Measurements from ENCODE around the gene EXOC6B.

Gene EXOC6B

DNA sequence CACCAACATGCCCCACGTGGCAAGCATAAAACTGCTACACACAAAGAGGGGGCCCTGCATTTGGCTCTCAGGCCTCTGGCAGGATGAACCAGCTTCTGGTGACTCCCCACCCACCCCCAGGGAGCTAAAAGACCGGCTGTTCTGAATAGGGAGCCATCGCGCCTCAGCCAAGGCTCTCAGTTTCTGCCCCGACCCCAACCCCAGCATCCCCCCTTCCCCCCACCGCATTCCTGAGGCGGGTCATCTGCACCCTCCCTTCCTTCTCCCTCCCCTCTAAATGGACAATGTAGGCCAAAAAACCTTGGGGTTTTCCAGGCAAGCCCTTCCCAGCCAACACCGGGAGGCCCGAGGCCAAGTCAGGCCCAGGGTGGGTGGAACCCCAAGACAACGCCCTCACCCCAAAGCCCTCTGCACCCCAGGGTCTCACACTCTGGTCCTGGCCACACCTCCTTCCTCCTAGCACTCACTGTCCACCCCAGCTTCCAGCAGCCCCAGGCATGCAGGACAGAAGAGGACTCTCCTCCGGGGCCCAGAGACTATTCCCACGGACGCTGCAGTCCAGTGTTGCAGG, 683.9 kb downstream of the EXOC6B start:
- Histone ChIP-seq H3K27ac (ENCODE audit: low read length) (no peak overlapping the region), H3K9me3 (ENCODE audit: insufficient read depth, low read depth, low read length) (0 out of 2 replicates have a peak, but pooled peaks cover 4% of the 10 kb centered on the region), H3K4me3 (ENCODE audit: low read length) (no peak overlapping the region), H3K27me3 (ENCODE audit: insufficient read depth, low read length) (peaks cover 94% of the 10 kb centered on the region), H3K4me1 (ENCODE audit: insufficient read depth, low read length) (peaks cover 11% of the 10 kb centered on the region; the same call in 1 of the 2 replicates), H3K36me3 (ENCODE audit: insufficient read depth, low read depth, low read length) (no peaks in the 10 kb centered on the region), H3K9ac (ENCODE audit: low read depth, low read length) (no peak overlapping the region)

DNA sequence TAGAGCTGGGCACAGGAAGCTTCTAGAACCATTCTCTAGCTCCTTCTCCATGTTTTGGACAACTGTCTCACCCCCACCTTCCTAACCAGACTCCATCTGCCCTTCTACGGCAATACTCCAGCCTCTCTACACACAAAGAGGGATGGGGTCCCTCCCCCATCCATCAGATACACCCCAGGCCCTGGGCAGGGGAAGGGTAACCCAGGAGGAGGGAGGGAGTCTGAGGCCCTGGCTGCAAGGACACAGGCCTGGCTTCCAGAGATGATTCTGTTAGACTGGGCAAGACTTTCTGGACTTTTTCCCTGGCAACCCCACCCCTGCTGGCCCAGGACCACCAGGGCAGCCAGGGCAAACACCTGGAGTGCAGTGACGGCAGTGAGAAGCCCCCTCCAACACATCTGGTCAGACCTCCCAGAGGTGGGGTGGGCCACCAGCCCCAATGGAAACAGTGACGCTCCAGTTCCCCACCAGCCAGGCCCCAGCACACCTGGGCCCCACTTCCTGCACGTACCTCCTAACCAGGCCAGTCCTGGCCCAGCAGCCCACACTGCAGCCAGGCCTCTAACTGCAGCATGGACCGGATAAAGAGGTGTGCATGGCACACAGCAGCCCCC, 684.7 kb downstream of the EXOC6B start:
- H3K9me3 ChIP-seq (ENCODE audit: insufficient read depth, low read depth, low read length) = no peaks in the 10 kb centered on the region
- H3K36me3 ChIP-seq (ENCODE audit: insufficient read depth, low read depth, low read length) = no peaks in the 10 kb centered on the region
- peaks cover 86% of the 10 kb centered on the region for H3K27me3 ChIP-seq (ENCODE audit: insufficient read depth, low read length)
- H3K9ac ChIP-seq (ENCODE audit: low read depth, low read length) = no peak overlapping the region; the same call in 1 of the 2 replicates
- H3K4me3 ChIP-seq (ENCODE audit: low read length) = no peak overlapping the region
- H3K27ac ChIP-seq (ENCODE audit: low read length) = no peak overlapping the region
- peaks cover 6% of the 10 kb centered on the region; the same call in 1 of the 2 replicates for H3K4me1 ChIP-seq (ENCODE audit: insufficient read depth, low read length)

DNA sequence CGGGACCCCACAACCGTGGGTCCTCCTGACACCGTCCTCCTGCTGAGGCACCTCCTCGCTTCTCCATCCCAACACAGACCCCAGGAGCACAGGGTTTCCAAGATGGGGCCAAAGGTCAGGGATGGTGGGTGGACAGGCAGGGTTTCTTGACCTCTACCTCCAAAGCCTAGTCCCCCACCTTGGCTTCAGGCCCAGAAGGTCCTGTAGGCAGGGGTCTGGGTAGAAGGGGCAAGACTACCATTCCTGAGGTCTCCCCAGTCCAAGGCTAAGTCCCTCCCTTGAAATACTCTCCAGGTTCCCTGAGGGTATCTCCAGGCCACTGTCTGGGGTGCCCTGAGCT, 685.2 kb downstream of the EXOC6B start:
- Histone ChIP-seq H3K4me1 (ENCODE audit: insufficient read depth, low read length) (peaks cover 6% of the 10 kb centered on the region; the same call in 1 of the 2 replicates), H3K9me3 (ENCODE audit: insufficient read depth, low read depth, low read length) (no peaks in the 10 kb centered on the region), H3K36me3 (ENCODE audit: insufficient read depth, low read depth, low read length) (no peaks in the 10 kb centered on the region), H3K27ac (ENCODE audit: low read length) (no peak overlapping the region), H3K9ac (ENCODE audit: low read depth, low read length) (no peak overlapping the region), H3K27me3 (ENCODE audit: insufficient read depth, low read length) (peaks cover 80% of the 10 kb centered on the region), H3K4me3 (ENCODE audit: low read length) (no peak overlapping the region)

DNA sequence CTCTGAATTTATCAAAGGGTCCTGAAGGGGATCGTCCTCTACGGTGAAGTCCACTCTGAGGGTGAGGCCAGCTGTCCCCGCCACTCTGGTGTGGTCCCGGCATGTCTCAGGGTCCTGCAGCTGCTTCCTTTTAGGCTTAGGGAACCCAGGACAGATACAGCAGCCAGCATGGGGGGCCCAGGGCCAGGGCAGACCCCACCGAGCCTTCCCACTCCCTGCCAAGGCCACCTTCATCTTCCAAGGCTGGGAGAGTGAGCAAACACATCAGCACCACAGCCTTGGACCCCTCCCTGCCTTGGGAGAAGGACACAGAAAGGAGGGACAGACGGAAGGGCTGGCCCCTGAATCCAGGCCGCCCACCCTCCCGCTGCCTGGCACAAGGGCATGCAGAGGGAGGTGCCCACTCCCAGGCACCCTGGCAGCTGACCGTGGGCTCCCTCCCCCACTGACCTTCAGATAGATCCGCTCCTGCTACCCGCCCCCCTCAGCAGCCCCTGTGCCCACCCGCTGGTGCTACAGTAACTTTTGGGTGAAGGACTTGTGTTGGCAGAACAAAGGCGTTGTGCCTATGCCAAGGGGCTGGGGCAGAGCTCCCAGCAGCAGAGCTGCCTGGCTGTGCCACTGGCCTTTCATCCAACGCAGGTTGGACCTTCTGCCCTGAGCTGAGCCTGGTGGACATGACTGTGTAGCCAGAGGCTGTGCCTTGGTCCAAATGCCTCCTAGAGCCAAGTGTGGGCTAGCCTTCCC, 685.8 kb downstream of the EXOC6B start:
- Histone ChIP-seq H3K36me3 (ENCODE audit: insufficient read depth, low read depth, low read length) (no peaks in the 10 kb centered on the region), H3K4me3 (ENCODE audit: low read length) (no peak overlapping the region), H3K27me3 (ENCODE audit: insufficient read depth, low read length) (peaks cover 75% of the 10 kb centered on the region), H3K9ac (ENCODE audit: low read depth, low read length) (no peak overlapping the region), H3K4me1 (ENCODE audit: insufficient read depth, low read length) (peaks cover 6% of the 10 kb centered on the region; the same call in 1 of the 2 replicates), H3K27ac (ENCODE audit: low read length) (no peak overlapping the region), H3K9me3 (ENCODE audit: insufficient read depth, low read depth, low read length) (no peaks in the 10 kb centered on the region)

DNA sequence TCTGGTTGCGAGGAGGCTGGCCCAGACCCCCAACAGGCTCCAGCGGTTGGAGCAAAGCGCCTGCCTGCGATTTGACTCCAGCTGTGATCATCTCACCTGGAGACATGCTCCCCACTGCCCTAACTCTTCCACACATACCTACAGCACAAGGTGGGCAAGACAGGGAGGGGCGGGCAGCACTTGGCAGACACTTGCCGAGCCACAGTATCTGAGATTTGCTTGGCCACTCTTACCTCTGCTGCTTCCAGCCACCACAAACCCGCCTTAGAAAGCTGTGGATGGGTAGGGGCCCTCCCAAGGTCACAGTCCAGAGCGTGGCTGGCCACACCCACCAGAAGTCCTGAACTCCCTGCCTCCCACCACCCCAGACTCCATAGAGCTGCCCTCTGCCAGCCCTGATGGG, 686.4 kb downstream of the EXOC6B start:
- Histone ChIP-seq H3K27ac (ENCODE audit: low read length) (no peak overlapping the region), H3K27me3 (ENCODE audit: insufficient read depth, low read length) (peaks cover 69% of the 10 kb centered on the region), H3K9ac (ENCODE audit: low read depth, low read length) (no peak overlapping the region), H3K36me3 (ENCODE audit: insufficient read depth, low read depth, low read length) (no peaks in the 10 kb centered on the region), H3K4me1 (ENCODE audit: insufficient read depth, low read length) (peaks cover 6% of the 10 kb centered on the region; the same call in 1 of the 2 replicates), H3K9me3 (ENCODE audit: insufficient read depth, low read depth, low read length) (no peaks in the 10 kb centered on the region), H3K4me3 (ENCODE audit: low read length) (no peak overlapping the region)

DNA sequence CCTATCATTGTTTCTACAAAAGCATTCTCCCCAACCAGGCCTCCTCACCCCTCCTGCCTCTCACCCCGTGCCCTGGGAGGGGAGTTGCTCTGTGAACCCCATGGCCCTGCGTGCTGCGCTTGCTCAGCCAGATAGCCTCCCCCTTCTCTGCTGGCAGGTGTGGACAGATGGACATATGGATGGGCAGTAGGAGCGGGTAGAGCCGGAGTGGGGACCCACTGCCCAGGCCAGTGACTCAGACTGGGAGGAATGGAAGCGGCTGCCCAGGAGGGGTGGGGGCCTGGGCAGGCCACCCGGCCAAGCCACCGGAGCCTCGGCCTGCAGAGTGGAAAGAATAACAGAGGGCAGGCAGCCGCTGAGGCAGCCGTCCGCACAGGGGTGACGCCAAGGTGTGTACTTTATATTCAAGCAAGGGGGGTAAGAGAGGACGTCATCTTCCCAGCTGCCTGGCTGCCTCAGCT, 686.9 kb downstream of the EXOC6B start:
- no peak overlapping the region for H3K27ac ChIP-seq (ENCODE audit: low read length)
- no peak overlapping the region for H3K9ac ChIP-seq (ENCODE audit: low read depth, low read length)
- H3K27me3 ChIP-seq (ENCODE audit: insufficient read depth, low read length) = peaks cover 64% of the 10 kb centered on the region

DNA sequence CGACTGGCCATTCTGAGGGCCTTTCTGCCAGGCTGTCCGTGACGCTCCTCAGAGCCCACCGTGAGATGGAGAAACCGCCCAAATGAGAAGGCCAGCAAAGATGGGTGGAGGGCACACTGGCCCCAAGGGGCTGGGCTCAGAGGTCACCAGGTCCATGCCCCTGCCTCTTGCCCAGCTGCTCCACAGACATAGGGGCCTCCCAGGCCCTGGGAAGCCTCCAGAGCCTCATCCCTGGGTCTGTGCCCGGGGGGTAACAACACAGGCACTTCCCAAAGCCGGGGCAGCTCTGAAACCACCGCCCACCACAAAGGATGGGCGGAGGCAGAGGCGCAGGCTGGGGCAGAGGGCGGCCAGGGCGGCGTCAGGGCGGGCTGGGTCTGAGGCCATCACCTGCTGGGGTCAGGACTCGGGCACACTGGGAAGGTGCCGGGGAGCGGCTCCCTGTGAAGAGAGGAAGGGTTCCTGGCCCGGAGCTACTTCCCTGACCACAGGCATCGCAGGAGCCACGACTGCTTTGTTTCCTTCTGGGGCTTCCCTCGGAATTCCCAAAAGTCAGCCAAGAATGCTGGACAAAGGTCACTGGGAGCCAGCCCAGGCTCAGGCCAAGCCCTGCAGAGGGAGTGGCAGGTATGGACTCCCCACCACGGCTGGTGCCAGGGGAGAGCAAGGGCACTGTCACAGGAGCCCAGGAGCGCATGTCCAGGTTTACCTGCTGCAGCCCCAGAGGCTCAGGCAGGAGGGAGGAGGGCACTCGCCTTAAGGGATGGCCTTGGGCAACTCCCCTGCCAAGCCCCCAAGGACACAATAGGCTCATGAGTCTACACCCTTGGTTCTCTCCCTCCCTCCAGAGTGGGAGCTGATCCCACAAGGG, 687.6 kb downstream of the EXOC6B start:
- no peak overlapping the region for H3K4me3 ChIP-seq (ENCODE audit: low read length)
- no peaks in the 10 kb centered on the region for H3K4me1 ChIP-seq (ENCODE audit: insufficient read depth, low read length)
- peaks cover 57% of the 10 kb centered on the region for H3K27me3 ChIP-seq (ENCODE audit: insufficient read depth, low read length)
- no peak overlapping the region for H3K9ac ChIP-seq (ENCODE audit: low read depth, low read length)
- no peaks in the 10 kb centered on the region for H3K9me3 ChIP-seq (ENCODE audit: insufficient read depth, low read depth, low read length)
- H3K27ac ChIP-seq (ENCODE audit: low read length) = no peak overlapping the region
- H3K36me3 ChIP-seq (ENCODE audit: insufficient read depth, low read depth, low read length) = no peaks in the 10 kb centered on the region

More for the DNA sequence above, 686.9 kb downstream of the EXOC6B start:
- Histone ChIP-seq H3K4me1 (ENCODE audit: insufficient read depth, low read length) (peaks cover 6% of the 10 kb centered on the region; the same call in 1 of the 2 replicates), H3K36me3 (ENCODE audit: insufficient read depth, low read depth, low read length) (no peaks in the 10 kb centered on the region), H3K9me3 (ENCODE audit: insufficient read depth, low read depth, low read length) (no peaks in the 10 kb centered on the region), H3K4me3 (ENCODE audit: low read length) (no peak overlapping the region)

DNA sequence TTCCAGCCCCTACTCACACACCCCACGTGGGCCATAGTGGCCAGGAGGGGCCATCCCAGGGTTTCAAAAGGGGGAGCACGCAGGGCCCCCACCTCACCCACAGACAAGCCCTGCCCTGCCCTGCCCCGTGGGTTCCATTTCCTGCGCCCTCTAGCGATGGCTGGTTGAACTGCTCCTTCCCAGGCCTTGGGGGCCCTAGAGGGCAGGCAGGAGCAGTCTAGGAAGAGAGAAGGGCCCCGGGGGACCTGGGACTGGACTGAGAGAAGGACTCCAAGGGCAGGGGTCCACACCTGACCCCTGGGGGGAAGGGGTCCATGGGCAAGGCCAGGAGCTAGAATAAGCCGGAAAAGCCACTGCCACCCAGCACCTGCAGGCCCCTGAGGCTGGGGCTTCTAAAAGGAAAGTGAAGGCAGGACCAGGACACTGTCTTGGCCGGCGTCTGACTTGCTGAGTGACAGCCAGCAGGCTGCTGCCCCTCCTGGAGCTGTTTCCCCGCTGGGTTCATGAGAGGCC, 688.3 kb downstream of the EXOC6B start:
- Histone ChIP-seq H3K4me3 (ENCODE audit: low read length) (no peak overlapping the region), H3K9me3 (ENCODE audit: insufficient read depth, low read depth, low read length) (no peaks in the 10 kb centered on the region), H3K4me1 (ENCODE audit: insufficient read depth, low read length) (no peaks in the 10 kb centered on the region), H3K9ac (ENCODE audit: low read depth, low read length) (no peak overlapping the region), H3K36me3 (ENCODE audit: insufficient read depth, low read depth, low read length) (no peaks in the 10 kb centered on the region), H3K27ac (ENCODE audit: low read length) (no peak overlapping the region), H3K27me3 (ENCODE audit: insufficient read depth, low read length) (peaks cover 50% of the 10 kb centered on the region)

DNA sequence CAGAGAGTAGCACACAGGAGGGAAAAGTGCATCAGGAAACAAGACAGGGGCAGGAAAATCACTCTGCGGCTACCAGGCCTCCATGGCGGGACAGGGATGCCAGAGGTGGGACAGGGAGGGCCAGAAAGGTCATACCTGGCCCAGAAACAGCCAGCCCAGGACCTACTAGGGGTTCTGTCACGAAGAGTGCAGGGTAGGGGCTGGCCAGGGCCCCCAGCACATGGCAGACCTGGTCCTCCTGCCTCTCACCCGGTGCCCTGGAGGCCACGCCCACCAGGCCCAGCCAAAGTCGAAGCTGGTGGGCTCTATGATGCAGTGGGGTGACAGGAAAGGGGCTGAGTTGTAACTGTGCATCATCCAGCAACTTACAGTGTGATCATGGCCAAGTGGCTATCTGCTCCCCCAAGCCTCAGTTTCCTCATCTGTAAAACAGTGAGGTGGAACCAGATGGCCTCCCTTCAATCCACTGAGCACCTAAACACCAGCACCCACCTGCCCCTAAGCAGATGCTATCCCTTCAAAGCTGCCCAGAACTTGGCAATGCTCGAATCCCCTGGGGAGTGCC, 688.8 kb downstream of the EXOC6B start:
- H3K36me3 ChIP-seq (ENCODE audit: insufficient read depth, low read depth, low read length) = no peaks in the 10 kb centered on the region
- H3K27me3 ChIP-seq (ENCODE audit: insufficient read depth, low read length) = peaks cover 44% of the 10 kb centered on the region
- H3K9me3 ChIP-seq (ENCODE audit: insufficient read depth, low read depth, low read length) = no peaks in the 10 kb centered on the region
- H3K9ac ChIP-seq (ENCODE audit: low read depth, low read length) = no peak overlapping the region
- no peak overlapping the region for H3K27ac ChIP-seq (ENCODE audit: low read length)
- H3K4me3 ChIP-seq (ENCODE audit: low read length) = no peak overlapping the region
- H3K4me1 ChIP-seq (ENCODE audit: insufficient read depth, low read length) = no peaks in the 10 kb centered on the region

DNA sequence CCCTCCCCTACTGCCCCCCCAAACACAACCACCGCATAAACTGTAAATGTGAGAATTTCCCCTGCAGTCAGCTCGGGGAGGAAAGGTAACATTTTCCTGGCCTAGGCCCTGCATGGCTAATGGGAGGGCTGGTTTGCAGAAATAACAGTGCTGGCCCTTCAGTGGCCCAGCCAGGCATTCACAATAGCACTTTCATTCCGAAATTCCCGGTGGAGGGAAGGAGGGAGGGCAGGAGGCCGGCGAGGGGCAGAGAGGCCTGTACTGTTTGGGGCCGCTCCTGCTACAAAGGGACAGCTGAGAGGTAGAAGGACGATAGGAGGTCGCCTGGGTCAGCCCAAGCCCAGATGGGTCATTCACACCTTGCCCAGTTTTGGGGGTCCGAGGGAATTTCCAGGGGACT, 689.5 kb downstream of the EXOC6B start:
- H3K9ac ChIP-seq (ENCODE audit: low read depth, low read length) = no peak overlapping the region
- no peak overlapping the region for H3K4me3 ChIP-seq (ENCODE audit: low read length)
- H3K36me3 ChIP-seq (ENCODE audit: insufficient read depth, low read depth, low read length) = no peaks in the 10 kb centered on the region
- H3K27me3 ChIP-seq (ENCODE audit: insufficient read depth, low read length) = peaks cover 38% of the 10 kb centered on the region
- no peaks in the 10 kb centered on the region for H3K4me1 ChIP-seq (ENCODE audit: insufficient read depth, low read length)
- no peak overlapping the region for H3K27ac ChIP-seq (ENCODE audit: low read length)
- H3K9me3 ChIP-seq (ENCODE audit: insufficient read depth, low read depth, low read length) = no peaks in the 10 kb centered on the region

DNA sequence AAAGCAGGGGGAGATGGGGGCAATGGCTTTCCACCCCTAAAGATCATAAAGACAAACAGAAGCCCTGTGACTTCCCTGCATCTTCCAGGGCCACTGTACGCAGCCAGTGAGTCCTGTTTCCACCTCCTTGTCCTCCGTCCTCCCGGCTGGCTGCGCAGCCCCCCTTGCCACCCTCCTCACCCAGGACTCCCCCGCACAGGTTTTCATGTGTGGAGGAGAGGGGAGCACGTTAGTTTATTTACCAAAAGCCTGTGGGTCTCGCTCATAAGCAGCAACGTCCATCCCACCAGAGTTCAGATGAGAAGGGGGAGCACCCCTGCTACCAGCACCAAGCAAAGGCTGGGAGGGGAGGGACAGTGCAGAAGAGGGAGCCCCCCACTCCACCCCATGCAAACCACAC, 689.9 kb downstream of the EXOC6B start:
- Histone ChIP-seq H3K27me3 (ENCODE audit: insufficient read depth, low read length) (peaks cover 38% of the 10 kb centered on the region), H3K9ac (ENCODE audit: low read depth, low read length) (no peak overlapping the region), H3K9me3 (ENCODE audit: insufficient read depth, low read depth, low read length) (no peaks in the 10 kb centered on the region), H3K36me3 (ENCODE audit: insufficient read depth, low read depth, low read length) (no peaks in the 10 kb centered on the region), H3K27ac (ENCODE audit: low read length) (no peak overlapping the region), H3K4me1 (ENCODE audit: insufficient read depth, low read length) (no peaks in the 10 kb centered on the region; the same call in 1 of the 2 replicates), H3K4me3 (ENCODE audit: low read length) (no peak overlapping the region)

All from iPS-20b (cell line).